Liver (tissue), 9 donors: ENCODE measurements around the gene CASZ1. TPM values are rescaled to one million over a fixed set of nuclear protein-coding genes. Genes with fewer than 3 reads are reported as not detected.

ENCODE experiments used
- DNase-seq: peaks from one replicate; pipeline ENCODE4 v3.0.0-alpha.2; 2017; ENCODE audit warnings: low spot score
- H3K27ac ChIP-seq, 2 donors: one replicate each; pipeline ENCODE4 v1.7.0; 2013; ENCODE audit warnings: inconsistent platforms in 2 of 2, low read length in 2 of 2, control low read depth in 1 of 2, low read depth in 1 of 2, mild to moderate bottlenecking in 1 of 2
- H3K27me3 ChIP-seq, 4 donors: one replicate each; pipeline versions ENCODE4 v1.6.1 to v1.7.0; 2013; ENCODE audit warnings: low read length in 3 of 4, inconsistent platforms in 1 of 4, mild to moderate bottlenecking in 1 of 4, moderate library complexity in 1 of 4; ENCODE audit not compliant: control insufficient read depth in 4 of 4, insufficient read depth in 4 of 4
- H3K36me3 ChIP-seq, 4 donors: one replicate each; pipeline versions ENCODE4 v1.6.1 to v1.7.0; 2013; ENCODE audit warnings: low read length in 3 of 4, mild to moderate bottlenecking in 3 of 4, low read depth in 1 of 4, moderate library complexity in 1 of 4; ENCODE audit not compliant: control insufficient read depth in 4 of 4, insufficient read depth in 3 of 4
- H3K4me1 ChIP-seq, 4 donors: one replicate each; pipeline versions ENCODE4 v1.6.1 to v1.7.0; 2013; ENCODE audit warnings: low read length in 3 of 4, mild to moderate bottlenecking in 3 of 4, moderate library complexity in 1 of 4; ENCODE audit not compliant: control insufficient read depth in 4 of 4, insufficient read depth in 4 of 4
- H3K4me3 ChIP-seq, 3 donors: one replicate each; pipeline versions ENCODE4 v1.6.1 to v1.7.0; 2013; ENCODE audit warnings: low read length in 3 of 3, control low read depth in 1 of 3, low read depth in 1 of 3, mild to moderate bottlenecking in 1 of 3
- H3K9ac ChIP-seq, 2 donors: one replicate each; pipeline ENCODE4 v1.7.0; 2013; ENCODE audit warnings: low read length in 2 of 2, mild to moderate bottlenecking in 2 of 2, moderate library complexity in 2 of 2, control low read depth in 1 of 2, low read depth in 1 of 2
- H3K9me3 ChIP-seq, 4 donors: one replicate each; pipeline versions ENCODE4 v1.6.1 to v1.7.0; 2013; ENCODE audit warnings: low read length in 3 of 4; ENCODE audit not compliant: control insufficient read depth in 4 of 4
- ATF3 ChIP-seq: IDR thresholded peaks from 2 replicates; pipeline ENCODE4 v1.6.1; 2016; ENCODE audit warnings: antibody characterized with exemption
- CTCF ChIP-seq: fragments of 150-350 bp; IDR thresholded peaks from 2 replicates; pipeline ENCODE4 v1.5.1; 2017; ENCODE audit warnings: improper control_type of control experiment, low read depth, low read length; ENCODE audit not compliant: missing input control
- EGR1 ChIP-seq, 2 donors: IDR thresholded peaks; 2 replicates each; pipeline ENCODE4 v1.6.1; 2016 to 2018; ENCODE audit warnings: antibody characterized with exemption in 2 of 2, low read depth in 2 of 2
- FOXA1 ChIP-seq: IDR thresholded peaks from 2 replicates; pipeline ENCODE4 v1.6.1; 2016; ENCODE audit warnings: antibody characterized with exemption
- FOXA2 ChIP-seq: IDR thresholded peaks from 2 replicates; pipeline ENCODE4 v1.6.1; 2016; ENCODE audit warnings: antibody characterized with exemption
- GABPA ChIP-seq, 2 donors: IDR thresholded peaks in 1 of 2; conservative IDR thresholded peaks in 1 of 2; 2 replicates each; pipeline ENCODE4 v1.6.1; 2016; ENCODE audit warnings: antibody characterized with exemption in 2 of 2, mild to moderate bottlenecking in 1 of 2, moderate library complexity in 1 of 2
- HNF4A ChIP-seq, 2 donors: conservative IDR thresholded peaks; 2 replicates each; pipeline ENCODE4 v1.6.1; 2016; ENCODE audit warnings: antibody characterized with exemption in 2 of 2, mild to moderate bottlenecking in 2 of 2
- HNF4G ChIP-seq: IDR thresholded peaks from 2 replicates; pipeline ENCODE4 v1.6.1; 2016; ENCODE audit warnings: antibody characterized with exemption
- JUND ChIP-seq, 2 donors: IDR thresholded peaks; 2 replicates each; pipeline ENCODE4 v1.6.1; 2016; ENCODE audit warnings: antibody characterized with exemption in 2 of 2
- NR2F2 ChIP-seq: IDR thresholded peaks from 2 replicates; pipeline ENCODE4 v1.6.1; 2016; ENCODE audit warnings: antibody characterized with exemption
- RAD21 ChIP-seq, 2 donors: IDR thresholded peaks; 2 replicates each; pipeline ENCODE4 v1.6.1; 2016; ENCODE audit warnings: antibody characterized with exemption in 2 of 2, mild to moderate bottlenecking in 2 of 2
- REST ChIP-seq: IDR thresholded peaks from 2 replicates; pipeline ENCODE4 v1.6.1; 2016; ENCODE audit warnings: antibody characterized with exemption, mild to moderate bottlenecking
- RXRA ChIP-seq, 2 donors: IDR thresholded peaks; 2 replicates each; pipeline ENCODE4 v1.6.1; 2017 to 2018; ENCODE audit warnings: antibody characterized with exemption in 2 of 2, mild to moderate bottlenecking in 1 of 2
- SP1 ChIP-seq: IDR thresholded peaks from 2 replicates; pipeline ENCODE4 v1.6.1; 2018; ENCODE audit warnings: antibody characterized with exemption, mild to moderate bottlenecking
- TAF1 ChIP-seq: conservative IDR thresholded peaks from 2 replicates; pipeline ENCODE4 v1.6.1; 2016; ENCODE audit warnings: antibody characterized with exemption, mild to moderate bottlenecking
- YY1 ChIP-seq: IDR thresholded peaks from 2 replicates; pipeline ENCODE4 v1.6.1; 2016; ENCODE audit warnings: antibody characterized with exemption, mild to moderate bottlenecking
- ZBTB33 ChIP-seq: IDR thresholded peaks from 2 replicates; pipeline ENCODE4 v1.6.1; 2016; ENCODE audit warnings: antibody characterized with exemption
- WGBS: extraction: QIAGEN DNeasy Blood & Tissue Kit; methylation state at CpG from one replicate; pipeline ENCODE4 v1.1.7; 2013; 5-methylcytosine and 5-hydroxymethylcytosine counted together
- polyA plus RNA-seq, 2 donors: library from polyadenylated mRNA; stranded (reverse) in 1 of 2; unstranded in 1 of 2; fragments of 200-250 nt in 1 of 2; fragments of >200 nt in 1 of 2; fragmentation: Nextera tagmentation in 1 of 2; extraction: Ambion mirVana in 1 of 2; gene quantifications; one replicate each; pipeline versions ENCODE4 v1.2.1 to v1.2.3, GENCODE V29; 2013 to 2015
- total RNA-seq, 2 donors: library from RNA; depleted of rRNA; stranded (reverse); fragments of >200 nt; gene quantifications; one replicate each; pipeline ENCODE4 v1.2.3, GENCODE V29; 2014
- donor health status: healthy.
- donor health status: healthy.
- donor health status: healthy.
- donor health status: healthy.
- donor health status: healthy.

Gene CASZ1
- total and polyA plus RNA-seq, 4 donors: 1.0 to 3.5 (median 1.9) TPM

GRCh38 chr1:10738061-10739058, 58.1 kb downstream of the CASZ1 start:
- Histone ChIP-seq H3K27me3 (no peaks in the 10 kb centered on the region), H3K36me3 (no peaks in the 10 kb centered on the region), H3K9ac (no peak overlapping the region), H3K9me3 (no peaks in the 10 kb centered on the region), H3K4me1 (no peaks in the 10 kb centered on the region), H3K27ac (no peak overlapping the region), H3K4me3 (no peak overlapping the region)
- 84% methylated on average over 21 of the region's 21 CpGs for WGBS
- TF ChIP-seq RAD21 (IDR thresholded peaks at IDR 0.05) (no peak), JUND (IDR thresholded peaks at IDR 0.05) (no peak), HNF4G (no peak), GABPA (IDR thresholded peaks at IDR 0.05 in 1 of 2, conservative IDR thresholded peaks at IDR 0.05 in 1 of 2) (no peak), TAF1 (no peak)
- no peak for DNase-seq

- H3K27ac ChIP-seq: no peak overlapping the region
- no peak overlapping the region for H3K4me3 ChIP-seq
- no peaks in the 10 kb centered on the region for H3K4me1 ChIP-seq
- no peak for DNase-seq
- WGBS: 83% methylated on average over 12 of the region's 12 CpGs
- H3K9me3 ChIP-seq: no peaks in the 10 kb centered on the region
- no peaks in the 10 kb centered on the region for H3K27me3 ChIP-seq
- H3K9ac ChIP-seq: no peak overlapping the region
- H3K36me3 ChIP-seq: no peaks in the 10 kb centered on the region
- TF ChIP-seq HNF4G: no peak
- TF ChIP-seq EGR1 (IDR thresholded peaks at IDR 0.05; ENCODE audit: low read depth in 2 of 2): no peak
- TF ChIP-seq CTCF: no peak
- TF ChIP-seq YY1: no peak
- no peak for TF ChIP-seq ZBTB33
- TF ChIP-seq REST: no peak
- no peak for TF ChIP-seq RAD21 (IDR thresholded peaks at IDR 0.05)
- TF ChIP-seq FOXA2: no peak
- TF ChIP-seq RXRA (IDR thresholded peaks at IDR 0.05): no peak
- TF ChIP-seq FOXA1: no peak
- TF ChIP-seq TAF1: no peak
- no peak for TF ChIP-seq NR2F2
- no peak for TF ChIP-seq HNF4A (conservative IDR thresholded peaks at IDR 0.05)
- TF ChIP-seq SP1: no peak
- no peak for TF ChIP-seq ATF3
- TF ChIP-seq JUND (IDR thresholded peaks at IDR 0.05): no peak
Observed at GRCh38 chr1:10737651-10738050, 58.8 kb downstream of the CASZ1 start.
